Eye (tissue), 1 donor: ENCODE data around the gene SYDE1.

ENCODE experiments used
- DNase-seq: peaks from one replicate; pipeline ENCODE4 v3.0.0-alpha.2; 2015

SYDE1 gene

DNA sequence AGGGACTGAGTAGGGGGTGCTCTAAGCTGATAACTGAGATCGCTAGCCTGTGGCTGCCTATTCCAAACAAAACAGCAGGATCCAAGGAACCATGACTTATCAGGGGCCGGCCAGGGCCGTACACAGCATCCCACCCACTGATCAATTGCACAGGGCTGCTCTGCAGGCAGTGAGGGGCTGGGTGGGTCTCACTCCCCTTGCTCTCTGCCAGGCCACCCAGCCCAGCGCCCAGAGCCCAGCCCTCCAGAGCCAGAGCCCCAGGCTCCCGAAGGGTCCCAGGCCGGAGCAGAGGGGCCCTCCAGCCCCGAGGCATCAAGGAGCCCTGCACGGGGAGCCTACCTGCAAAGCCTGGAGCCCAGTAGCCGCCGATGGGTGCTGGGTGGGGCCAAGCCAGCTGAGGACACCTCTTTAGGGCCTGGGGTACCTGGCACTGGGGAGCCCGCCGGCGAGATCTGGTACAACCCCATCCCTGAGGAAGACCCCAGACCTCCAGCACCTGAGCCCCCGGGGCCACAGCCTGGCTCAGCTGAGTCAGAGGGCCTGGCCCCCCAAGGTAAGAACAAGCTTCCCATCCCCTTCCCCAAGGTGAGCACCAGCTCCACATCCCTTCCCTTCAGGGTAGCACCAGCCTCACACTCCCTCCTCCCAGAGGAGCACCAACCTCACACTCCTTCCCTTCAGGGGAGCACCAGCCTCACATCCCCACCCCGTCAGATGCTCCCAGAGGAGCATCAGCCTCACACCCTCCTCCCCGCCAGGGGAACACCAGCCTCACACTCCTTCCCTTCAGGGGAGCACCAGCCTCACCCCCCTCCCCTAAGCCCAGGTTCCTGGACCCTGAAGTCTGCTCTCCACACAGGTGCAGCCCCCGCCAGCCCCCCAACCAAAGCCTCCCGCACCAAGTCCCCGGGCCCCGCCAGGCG, 1.9 kb downstream of the SYDE1 start:
- DNase-seq, result no peak

DNA sequence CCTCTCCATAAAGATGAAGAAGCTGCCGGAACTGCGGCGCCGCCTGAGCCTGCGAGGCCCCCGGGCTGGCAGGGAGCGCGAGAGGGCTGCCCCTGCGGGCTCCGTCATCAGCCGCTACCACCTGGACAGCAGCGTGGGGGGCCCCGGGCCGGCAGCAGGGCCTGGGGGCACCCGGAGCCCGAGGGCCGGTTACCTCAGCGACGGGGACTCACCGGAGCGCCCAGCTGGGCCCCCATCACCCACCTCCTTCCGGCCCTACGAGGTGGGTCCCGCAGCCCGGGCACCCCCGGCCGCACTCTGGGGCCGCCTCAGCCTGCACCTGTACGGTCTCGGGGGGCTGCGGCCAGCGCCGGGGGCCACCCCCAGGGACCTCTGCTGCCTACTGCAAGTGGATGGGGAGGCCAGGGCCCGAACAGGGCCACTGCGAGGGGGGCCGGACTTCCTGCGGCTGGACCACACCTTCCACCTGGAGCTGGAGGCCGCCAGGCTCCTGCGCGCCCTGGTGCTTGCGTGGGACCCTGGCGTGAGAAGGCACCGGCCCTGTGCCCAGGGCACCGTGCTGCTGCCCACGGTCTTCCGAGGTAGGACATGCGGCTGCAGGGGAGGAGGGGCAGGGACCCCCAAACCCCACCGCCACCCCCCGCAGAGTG, 2.7 kb downstream of the SYDE1 start:
- DNase-seq, result no peak

DNA sequence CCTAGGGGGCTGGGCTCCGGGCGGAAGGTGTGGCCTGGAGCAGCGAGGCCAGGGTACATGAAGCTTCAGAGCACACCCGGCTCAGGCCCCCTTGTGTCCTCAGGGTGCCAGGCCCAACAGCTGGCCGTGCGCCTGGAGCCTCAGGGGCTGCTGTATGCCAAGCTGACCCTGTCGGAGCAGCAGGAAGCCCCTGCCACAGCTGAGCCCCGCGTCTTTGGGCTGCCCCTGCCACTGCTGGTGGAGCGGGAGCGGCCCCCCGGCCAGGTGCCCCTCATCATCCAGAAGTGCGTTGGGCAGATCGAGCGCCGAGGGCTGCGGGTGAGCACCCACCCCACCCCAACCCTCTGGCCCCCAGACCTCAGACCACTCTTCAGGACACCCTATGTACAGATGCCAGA, 3.2 kb downstream of the SYDE1 start:
- no peak for DNase-seq

DNA sequence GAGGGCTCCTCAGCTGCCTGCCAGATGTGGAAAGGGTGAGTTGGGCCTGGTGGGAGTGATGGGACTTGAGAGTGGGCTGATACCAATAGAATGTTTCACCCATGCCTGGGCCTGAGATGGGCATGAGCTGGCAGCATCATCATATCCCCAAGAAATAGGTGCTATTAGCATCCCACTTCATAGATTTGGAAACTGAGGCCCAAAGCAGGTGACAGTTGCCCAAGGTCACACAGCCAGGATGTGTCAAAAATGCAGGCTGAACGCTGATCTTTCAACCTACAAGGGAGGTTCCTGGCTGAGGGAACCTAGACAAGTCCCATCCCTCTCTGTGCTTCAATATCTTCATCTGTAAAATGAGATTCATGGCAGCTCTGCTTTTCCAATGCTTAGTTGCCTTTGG, 4.6 kb downstream of the SYDE1 start:
- DNase-seq, result no peak

DNA sequence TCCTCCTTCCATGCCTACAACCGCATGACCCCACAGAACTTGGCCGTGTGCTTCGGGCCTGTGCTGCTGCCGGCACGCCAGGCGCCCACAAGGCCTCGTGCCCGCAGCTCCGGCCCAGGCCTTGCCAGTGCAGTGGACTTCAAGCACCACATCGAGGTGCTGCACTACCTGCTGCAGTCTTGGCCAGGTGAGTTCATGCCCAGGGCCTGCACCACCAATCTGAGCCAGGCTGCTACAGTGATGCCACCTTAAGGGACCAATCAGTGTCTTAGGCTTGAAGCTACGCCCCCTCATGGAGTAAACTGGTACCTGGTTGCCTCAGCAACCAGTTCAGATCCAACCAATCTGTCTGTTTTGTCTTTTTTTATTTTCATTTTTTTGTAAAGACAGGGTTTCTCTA, 5.2 kb downstream of the SYDE1 start:
- no peak for DNase-seq

DNA sequence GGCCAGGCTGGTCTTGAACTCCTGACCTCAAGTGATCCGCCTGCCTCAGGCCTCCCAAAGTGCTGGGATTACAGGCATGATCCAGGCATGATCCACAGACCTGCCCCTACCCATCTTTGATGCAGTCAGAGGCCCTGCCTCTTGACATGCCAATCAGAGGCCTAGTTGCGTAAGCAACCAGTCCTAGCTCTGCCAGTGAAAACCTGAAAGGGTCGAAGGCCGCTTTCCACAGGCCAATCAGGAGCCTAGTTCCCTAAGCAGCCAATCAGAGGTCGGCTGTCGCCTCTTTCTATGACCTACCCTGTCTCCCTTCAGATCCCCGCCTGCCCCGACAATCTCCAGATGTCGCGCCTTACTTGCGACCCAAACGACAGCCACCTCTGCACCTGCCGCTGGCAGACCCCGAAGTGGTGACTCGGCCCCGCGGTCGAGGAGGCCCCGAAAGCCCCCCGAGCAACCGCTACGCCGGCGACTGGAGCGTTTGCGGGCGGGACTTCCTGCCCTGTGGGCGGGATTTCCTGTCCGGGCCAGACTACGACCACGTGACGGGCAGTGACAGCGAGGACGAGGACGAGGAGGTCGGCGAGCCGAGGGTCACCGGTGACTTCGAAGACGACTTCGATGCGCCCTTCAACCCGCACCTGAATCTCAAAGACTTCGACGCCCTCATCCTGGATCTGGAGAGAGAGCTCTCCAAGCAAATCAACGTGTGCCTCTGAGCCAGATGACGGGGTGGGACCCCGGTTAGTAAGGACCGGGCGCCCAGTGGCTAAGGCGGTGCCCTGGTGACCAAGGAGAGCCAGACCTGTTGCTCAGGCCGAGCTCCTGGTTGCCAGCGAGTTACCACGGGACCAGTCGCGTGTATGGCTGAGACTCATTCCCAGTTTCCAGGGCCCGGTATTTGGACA, 6.3 kb downstream of the SYDE1 start:
- DNase-seq, result no peak

DNA sequence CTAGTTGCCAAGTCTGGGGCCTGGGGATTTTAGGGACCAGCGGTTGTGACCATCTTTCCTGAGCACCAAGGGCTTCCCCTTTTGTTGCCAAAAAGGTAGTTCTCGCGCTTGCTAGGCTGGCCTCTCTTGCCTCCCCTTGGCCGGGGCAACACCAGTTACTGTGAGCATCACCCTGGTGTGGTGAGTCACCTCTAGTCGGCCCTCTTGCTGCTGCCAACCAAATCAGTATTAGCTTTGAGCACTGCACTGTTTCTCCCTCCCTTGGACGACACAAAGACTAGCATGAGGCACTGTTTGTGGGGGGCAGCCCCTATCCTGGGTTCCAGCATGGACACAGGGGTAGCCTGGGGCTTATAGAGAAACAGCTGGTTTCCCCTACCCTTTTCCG, 6.9 kb downstream of the SYDE1 start:
- DNase-seq, result no peak

DNA sequence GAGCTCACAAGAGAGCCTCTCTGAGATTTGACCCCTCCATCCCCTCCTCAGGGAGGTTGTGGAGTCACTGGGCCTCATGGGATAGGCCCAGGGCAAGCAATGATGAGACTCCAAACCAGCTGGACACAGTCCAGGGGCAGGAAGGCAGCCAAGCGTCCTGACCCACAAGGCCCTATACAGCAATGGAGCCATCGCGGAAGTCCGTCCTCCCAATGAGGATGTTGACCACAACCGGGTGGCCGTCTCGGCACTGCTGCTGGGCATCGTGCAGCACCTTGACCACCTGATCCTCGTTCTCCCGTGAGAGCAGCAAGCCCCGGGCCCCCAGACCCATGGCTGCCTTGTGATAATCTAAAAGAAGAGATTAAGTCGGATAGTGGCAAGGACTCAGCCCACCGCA, 7.9 kb downstream of the SYDE1 start:
- no peak for DNase-seq

DNA sequence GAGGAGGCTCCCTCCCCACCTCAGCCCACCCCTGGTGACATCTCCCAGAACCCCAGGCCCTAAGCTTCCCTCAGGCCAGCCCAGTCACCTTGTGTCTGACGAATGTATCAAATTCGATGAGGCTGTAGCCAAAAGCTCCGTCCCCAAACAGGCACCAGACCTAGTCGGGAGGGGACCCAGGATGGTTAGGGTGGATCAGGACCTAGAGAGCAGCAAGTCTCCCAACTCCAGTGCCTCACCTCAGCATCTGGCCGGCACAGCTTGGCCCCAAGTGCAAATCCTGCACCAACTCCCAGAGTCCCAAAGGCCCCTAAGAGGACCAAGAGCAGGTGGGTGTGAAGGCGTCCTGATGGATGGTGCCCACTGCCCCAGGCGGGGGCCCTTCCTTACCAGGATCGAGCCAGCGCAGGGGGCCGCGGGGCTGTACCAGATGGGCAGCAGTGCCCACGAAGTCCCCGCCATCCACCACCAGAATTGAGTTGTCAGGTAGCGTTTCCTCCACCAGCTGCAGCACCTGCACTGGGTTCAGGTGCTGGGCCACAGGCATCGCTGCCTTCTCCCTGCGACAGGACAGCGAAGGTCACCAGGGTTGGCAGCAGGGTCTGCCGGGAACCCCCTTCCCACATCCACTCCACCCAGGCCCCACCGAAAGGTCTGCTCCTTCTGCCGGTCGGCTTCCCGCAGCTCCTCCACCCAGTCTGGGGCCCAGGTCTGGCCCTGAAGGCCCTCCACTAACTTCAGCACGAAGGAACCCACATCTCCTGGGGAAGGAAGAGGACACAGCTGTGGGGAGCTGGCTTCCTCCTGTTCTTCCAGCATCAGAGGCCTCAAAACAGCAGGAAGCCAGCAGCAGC, 8.8 kb downstream of the SYDE1 start:
- DNase-seq, result no peak

DNA sequence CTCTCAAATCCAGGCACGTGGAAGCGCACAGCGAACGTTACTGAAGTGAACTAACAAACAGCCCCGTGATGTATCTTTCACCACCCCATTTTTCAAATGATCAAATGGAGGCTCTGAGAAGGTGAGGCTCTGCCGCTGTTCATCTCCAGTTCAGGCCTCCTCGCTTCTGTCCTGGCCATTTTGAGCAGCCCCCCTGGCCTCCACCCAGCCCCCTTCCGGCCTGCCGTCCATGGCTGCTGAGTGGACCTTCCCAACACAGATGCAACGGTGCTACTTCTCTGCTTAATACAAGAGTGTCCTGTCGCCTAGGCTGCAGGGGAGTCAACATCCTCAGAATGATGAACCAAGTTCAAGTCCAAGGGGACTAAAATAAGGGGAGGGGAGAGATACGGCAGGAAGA, 9.7 kb downstream of the SYDE1 start:
- no peak for DNase-seq

DNA sequence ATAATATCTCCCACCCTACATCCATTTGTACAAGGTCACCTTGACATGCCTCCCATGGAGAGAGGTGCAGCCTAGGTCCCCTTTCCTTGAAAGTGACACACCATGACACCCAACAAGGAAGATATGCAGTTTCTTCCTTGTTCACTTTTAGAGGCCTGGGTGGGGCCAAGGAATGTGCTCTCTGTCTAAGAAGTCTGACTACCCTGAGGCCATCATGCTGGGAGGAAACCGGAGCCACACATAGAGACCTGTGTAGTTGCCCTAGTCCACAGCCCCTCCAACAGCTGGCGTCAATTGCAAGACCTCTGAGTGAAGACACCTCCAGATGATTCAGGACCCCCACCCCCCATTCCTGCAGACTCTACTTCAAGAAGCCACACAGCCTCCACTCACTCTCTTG, 11.0 kb downstream of the SYDE1 start:
- DNase-seq, result no peak

DNA sequence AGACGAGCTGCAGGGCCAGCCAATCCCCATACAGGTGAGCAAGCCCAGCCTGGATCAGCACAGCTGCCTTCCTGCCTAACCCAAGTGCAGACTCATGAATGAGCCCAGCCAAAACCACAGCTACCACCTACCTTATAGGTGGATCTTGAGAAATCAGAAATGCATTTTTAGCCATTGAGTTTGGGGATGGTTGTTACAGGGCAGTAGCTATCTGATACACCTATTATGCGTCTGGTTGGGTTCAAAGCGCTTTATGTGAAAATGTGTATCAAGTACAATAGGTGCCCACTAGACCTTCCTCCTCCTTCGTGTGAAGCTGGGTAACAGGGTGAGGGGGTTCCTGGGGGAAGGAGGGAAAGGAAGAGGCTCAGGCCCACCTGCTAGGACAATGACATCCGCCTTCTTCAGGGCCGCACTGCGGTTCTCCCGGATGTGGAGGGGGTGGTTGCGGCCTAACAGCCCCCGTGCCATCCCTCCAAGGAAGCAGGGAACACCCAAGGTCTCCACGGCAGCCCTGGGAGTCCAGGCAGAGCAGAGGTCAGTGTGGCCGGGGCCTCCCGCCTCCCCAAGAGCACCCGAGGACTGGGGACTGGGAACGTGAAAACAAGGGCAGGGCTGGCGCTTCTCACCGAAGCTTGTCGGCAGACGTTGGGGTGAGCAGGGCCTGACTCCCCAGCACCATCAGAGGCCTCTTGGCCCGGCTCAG, 11.7 kb downstream of the SYDE1 start:
- DNase-seq, result no peak

DNA sequence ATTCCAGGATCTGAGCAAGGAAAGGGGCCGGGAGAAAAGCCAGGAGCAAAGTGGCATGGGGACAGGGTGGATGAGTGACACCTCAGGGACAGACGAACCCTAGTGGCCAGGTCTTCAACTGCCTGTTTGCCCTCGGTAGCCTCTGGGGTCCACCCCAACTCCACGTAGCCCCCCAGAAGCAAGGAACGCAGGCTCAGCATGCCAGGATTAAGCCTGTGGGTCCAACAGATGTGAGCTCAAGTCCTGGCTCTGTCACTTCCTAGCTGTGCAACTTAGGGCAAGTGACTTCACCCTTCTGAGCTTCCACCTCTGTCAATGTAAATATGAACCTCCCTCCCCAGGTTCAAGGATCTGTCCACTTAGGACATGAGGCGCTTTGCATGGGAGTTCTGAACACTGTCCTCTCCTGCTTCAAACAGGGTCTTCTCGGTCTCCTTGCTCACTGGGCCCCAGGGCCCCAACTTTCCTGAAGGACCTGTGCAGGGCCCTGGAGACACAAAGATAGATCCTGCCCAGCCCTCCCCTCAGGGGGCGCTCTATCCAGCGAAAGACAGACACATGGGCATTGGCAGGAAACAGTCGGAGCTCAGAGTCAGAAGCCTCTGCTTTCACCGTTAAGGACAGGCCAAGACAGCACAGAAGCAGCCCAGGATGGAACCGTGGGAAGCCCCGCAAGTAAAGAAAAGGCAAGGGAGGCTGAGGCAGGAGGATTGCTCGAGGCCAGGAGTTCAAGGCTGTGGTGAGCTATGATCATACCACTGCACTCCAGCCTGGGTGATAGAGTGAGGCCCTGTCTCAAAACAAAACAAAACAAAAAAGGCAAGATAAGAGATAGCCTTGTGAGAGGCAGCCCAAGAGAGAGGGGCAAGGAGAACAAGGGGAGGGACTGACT, 13.2 kb downstream of the SYDE1 start:
- no peak for DNase-seq

DNA sequence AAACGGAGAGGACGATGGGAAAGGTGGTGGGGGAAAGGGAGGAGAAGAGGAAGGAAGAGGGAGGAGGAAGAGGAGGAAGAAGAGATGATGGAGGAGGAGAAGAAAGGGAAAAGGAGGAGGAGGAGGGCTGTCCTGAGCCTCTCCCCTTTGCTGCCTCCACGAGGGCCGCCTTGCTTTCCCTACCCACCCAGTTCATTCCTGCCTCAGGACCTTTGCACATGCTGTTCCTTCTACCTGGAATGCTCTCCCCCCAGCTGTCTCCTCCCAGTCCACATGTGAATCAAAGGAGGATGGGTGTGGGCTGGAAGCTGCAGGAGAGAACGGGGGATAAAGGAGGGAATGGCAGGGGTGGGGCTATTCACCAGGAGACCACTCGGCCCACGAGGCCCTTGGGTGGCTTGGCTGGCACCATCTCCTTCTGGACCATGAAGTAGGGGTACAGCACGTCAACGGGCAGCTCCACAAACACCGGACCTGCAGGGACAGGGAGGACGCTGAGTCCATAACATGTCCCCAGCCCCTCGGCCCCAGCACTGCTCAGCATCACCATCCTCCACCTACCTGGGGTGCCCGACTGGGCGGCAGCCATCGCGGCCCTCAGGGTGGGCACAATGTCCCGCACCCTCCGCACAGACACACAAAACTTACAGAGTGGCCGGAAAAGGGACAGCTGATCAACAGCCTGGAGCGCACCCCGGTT, 15.3 kb downstream of the SYDE1 start:
- DNase-seq, result no peak

DNA sequence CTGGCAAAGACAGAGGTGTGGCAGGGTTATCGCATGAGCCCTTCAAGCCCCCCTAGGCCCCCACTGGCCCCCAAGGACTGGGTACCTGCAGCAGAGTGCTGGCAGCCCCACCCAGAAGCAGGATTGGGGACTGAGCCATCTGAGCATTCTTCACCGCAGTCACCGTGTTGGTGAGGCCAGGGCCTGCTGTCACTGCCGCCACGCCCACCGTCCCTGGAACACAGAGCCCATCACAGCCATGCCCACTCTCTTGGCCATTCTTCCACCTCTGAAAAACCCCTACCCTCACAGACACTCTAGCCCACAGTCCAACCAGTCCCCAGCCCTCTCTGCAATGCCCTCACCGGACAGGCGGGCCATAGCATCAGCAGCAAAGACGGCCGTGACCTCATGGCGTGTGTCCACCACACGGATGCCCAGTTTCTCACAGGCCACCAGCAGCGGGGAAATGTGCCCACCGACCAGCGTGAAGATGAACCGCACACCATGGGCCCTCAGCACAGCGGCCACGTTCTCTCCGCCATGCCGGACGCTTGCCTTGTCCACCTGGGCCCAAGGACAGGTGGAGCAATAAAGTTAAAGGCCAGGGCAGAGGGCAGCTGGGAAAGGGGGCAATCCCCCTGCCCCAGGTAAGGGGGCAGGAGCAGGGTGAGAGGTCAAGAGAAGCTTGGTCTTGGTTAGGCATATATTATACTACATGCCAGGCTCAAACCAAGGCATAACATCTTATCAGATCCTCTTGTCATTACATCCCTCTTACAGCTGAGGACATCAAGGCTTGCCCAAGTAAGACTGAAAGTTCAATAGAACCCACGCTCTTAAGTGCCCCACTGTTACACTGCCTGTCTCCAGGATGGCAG, 16.1 kb downstream of the SYDE1 start:
- no peak for DNase-seq

DNA sequence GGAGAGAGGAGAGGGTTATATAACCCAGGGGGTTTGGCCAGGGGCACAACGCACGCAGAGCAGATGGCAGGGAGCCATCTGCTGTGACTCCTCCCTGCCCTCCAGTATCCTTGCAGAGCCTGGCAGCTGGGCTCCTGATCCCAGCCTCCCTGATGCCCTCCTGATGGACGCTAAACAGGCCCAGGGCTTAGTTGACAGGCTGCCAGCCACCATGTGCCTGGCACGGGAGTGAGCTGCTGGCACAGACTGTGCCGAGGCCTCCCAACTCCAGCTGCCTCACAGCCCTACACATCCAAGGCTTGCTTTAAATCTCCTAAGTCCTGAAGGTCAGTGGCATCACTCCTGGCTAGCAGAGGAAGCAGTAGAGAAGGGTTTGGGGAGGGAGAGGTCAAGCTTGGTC, 16.7 kb downstream of the SYDE1 start:
- no peak for DNase-seq

DNA sequence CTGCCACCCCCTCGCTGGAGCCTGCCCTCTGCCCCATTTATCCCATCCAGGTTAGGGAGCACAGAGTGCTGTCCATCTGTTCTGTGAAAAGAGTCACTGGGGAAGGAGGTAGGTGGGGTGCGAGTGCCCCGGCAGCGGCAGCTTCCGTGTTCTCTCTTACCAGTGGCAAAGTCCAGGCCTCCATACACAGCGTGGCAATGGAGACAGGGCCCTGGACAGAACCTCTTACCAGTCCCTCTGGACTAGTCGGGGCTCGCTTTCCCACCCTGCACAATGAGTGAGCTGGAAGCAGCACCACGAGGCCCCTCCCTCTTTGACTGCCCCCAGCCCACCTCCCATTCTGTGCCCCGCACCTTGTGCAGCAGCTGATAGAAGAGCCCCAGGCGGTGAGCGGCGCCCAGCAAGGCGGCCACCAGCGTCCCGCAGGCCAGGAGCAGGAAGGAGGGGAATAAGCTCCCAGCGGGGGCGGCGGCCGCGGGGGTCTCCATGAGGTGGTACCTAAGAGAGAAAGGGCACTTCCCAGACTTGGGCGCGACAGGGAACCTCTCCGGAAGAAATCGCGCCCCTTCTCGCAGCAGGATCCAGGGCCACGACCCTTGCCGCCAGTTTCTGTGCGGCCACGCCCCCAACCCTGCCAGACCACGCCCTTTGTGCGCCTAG, 17.5 kb downstream of the SYDE1 start:
- DNase-seq, result no peak
